Stromal cell of bone marrow (primary cell): ENCODE measurements around the gene NBPF8.
"Not testable (repeated sequence)": the region's sequence is repeated elsewhere in the genome, so short reads cannot be mapped to it uniquely, and the experiment has no call there.

Source experiments
- DNase-seq: peaks from one replicate; pipeline ENCODE4 v3.0.0-alpha.2; 2012; ENCODE audit warnings: low read depth

Gene NBPF8

GRCh38 chr1:120414911-120415480 lies at the start of gene NBPF8:
NBPF8 (plus strand) TSS chr1:120415035; CDS start chr1:120436523, 21,488 bp downstream.
- peak; percentile 40 for DNase-seq

GRCh38 chr1:120367709-120368108 lies 47.1 kb upstream of the NBPF8 start:
- DNase-seq = not testable (repeated sequence)

GRCh38 chr1:120386651-120387050 lies 28.2 kb upstream of the NBPF8 start:
- DNase-seq = not testable (repeated sequence)

GRCh38 chr1:120388597-120389126 lies 26.2 kb upstream of the NBPF8 start:
- DNase-seq = peak; percentile 23

GRCh38 chr1:120391365-120391764 lies 23.5 kb upstream of the NBPF8 start:
- DNase-seq = not testable (repeated sequence)

GRCh38 chr1:120393316-120394232 lies 21.3 kb upstream of the NBPF8 start:
- not testable (repeated sequence) for DNase-seq

- not testable (repeated sequence) for DNase-seq
Observed at GRCh38 chr1:120405348-120405747, 9.5 kb upstream of the NBPF8 start.

- not testable (repeated sequence) for DNase-seq
Observed at GRCh38 chr1:120414451-120414850, 384 bp upstream of the NBPF8 start.

- DNase-seq = peak; percentile 32
Observed at GRCh38 chr1:120415492-120415961, 692 bp downstream of the NBPF8 start.

- DNase-seq = not testable (repeated sequence)
Observed at GRCh38 chr1:120425063-120425462, 10.2 kb downstream of the NBPF8 start.

- not testable (repeated sequence) for DNase-seq
Observed at GRCh38 chr1:120431626-120432025, 16.8 kb downstream of the NBPF8 start.

- not testable (repeated sequence) for DNase-seq
Observed at GRCh38 chr1:120433831-120434230, 19.0 kb downstream of the NBPF8 start.

GRCh38 chr1:120449124-120449523 lies 34.3 kb downstream of the NBPF8 start:
- DNase-seq = not testable (repeated sequence)
